ENCODE results near the gene PPP4R2. TPM values are rescaled to one million over a fixed set of nuclear protein-coding genes. Genes with fewer than 3 reads are reported as not detected.
A peak's percentile ranks its signal among the peaks of the same experiment; 100 is the strongest.

The PPP4R2 gene
- total RNA-seq, 1 experiment from 2014 or later: 62.7 TPM

DNA sequence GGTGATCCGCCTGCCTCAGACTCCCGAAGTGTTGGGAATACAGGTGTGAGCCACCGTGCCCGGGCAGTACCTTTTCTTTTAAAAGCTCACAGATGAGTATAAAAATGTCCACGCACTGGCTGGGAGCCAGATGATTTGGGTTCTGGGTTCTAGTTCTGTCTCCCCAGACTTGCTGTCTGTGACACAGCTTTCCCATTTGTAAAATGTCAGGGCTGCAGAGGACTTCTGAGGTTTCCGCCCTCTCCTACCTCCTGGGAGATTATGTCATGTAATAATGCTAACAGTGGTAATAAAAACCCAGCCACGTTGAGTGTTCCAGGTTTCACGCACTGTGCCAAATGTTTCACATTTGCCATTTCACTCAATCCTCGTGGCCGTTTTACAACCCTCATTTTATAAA, 1.3 kb upstream of the PPP4R2 start:
- Histone ChIP-seq H3F3A (ENCODE audit: low read length, unreplicated experiment) (no peaks in the 10 kb centered on the region), H3K27me3 (ENCODE audit: low read length) (no peaks in the 10 kb centered on the region), H3K9me3 (ENCODE audit: low read length) (no peaks in the 10 kb centered on the region), H3K4me2 (ENCODE audit: low read length) (no peak overlapping the region), H3K9me2 (replicated peaks; ENCODE audit: low read length) (no peaks in the 10 kb centered on the region), H2AFZ (ENCODE audit: low read length) (no peak overlapping the region), H3K36me3 (ENCODE audit: low read depth, low read length) (peaks cover 14% of the 10 kb centered on the region), H3K27ac (ENCODE audit: low read length) (no peak overlapping the region), H3K9ac (ENCODE audit: low read length) (no peak overlapping the region), H3K4me3 (ENCODE audit: low read length) (no peak overlapping the region), H4K20me1 (ENCODE audit: low read length) (peaks cover 25% of the 10 kb centered on the region), H3K79me2 (ENCODE audit: low read length) (peaks cover 35% of the 10 kb centered on the region), H3K4me1 (ENCODE audit: insufficient read depth, low read length) (peaks cover 25% of the 10 kb centered on the region)
- ATAC-seq (no peak), DNase-seq (no peak)
- ChIA-PET CTCF (no interaction called here), POLR2A (ENCODE audit: unreplicated experiment) (no interaction called here)
- no peak for TF ChIP-seq EZH2 (IDR thresholded peaks at IDR 0.05; ENCODE audit: low read length, unreplicated experiment)
- no peak for TF ChIP-seq EZH2phosphoT487 (IDR thresholded peaks at IDR 0.05; ENCODE audit: borderline replicate concordance, low read length)
- TF ChIP-seq, protein P1, sequence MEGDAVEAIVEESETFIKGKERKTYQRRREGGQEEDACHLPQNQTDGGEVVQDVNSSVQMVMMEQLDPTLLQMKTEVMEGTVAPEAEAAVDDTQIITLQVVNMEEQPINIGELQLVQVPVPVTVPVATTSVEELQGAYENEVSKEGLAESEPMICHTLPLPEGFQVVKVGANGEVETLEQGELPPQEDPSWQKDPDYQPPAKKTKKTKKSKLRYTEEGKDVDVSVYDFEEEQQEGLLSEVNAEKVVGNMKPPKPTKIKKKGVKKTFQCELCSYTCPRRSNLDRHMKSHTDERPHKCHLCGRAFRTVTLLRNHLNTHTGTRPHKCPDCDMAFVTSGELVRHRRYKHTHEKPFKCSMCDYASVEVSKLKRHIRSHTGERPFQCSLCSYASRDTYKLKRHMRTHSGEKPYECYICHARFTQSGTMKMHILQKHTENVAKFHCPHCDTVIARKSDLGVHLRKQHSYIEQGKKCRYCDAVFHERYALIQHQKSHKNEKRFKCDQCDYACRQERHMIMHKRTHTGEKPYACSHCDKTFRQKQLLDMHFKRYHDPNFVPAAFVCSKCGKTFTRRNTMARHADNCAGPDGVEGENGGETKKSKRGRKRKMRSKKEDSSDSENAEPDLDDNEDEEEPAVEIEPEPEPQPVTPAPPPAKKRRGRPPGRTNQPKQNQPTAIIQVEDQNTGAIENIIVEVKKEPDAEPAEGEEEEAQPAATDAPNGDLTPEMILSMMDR (conservative IDR thresholded peaks at IDR 0.05; ENCODE audit: low read depth, low read length): no peak
- intact Hi-C loops (cut with micrococcal nuclease): loop anchor here (5.0 kb wide), 2 partner anchors 42 to 148 kb away; partner anchors contain the start of gene SHQ1
- no TSS peak for BruUV-seq (replicated peaks)

- no peaks in the 10 kb centered on the region for H3K9me2 ChIP-seq (replicated peaks; ENCODE audit: low read length)
- peak overlapping the region; percentile 83 for H3K9ac ChIP-seq (ENCODE audit: low read length)
- H3F3A ChIP-seq (ENCODE audit: low read length, unreplicated experiment): no peaks in the 10 kb centered on the region
- CTCF ChIA-PET: no interaction called here
- peak overlapping the region; percentile 10; the same call in 1 of the 2 replicates for H3K27ac ChIP-seq (ENCODE audit: low read length)
- BruUV-seq (replicated peaks): TSS peak; percentile 91
- ATAC-seq (no peak), DNase-seq (no peak)
- POLR2A ChIA-PET (ENCODE audit: unreplicated experiment): no interaction called here
- intact Hi-C loops (cut with micrococcal nuclease): loop anchor here (2.0 to 5.0 kb wide), 3 partner anchors 41 to 149 kb away; partner anchors contain the start of gene SHQ1
- H2AFZ ChIP-seq (ENCODE audit: low read length): peak overlapping the region; percentile 76
- no peaks in the 10 kb centered on the region for H3K27me3 ChIP-seq (ENCODE audit: low read length)
- peak overlapping the region; percentile 85 for H3K4me3 ChIP-seq (ENCODE audit: low read length)
- peaks cover 42% of the 10 kb centered on the region for H3K79me2 ChIP-seq (ENCODE audit: low read length)
- peaks cover 19% of the 10 kb centered on the region for H3K36me3 ChIP-seq (ENCODE audit: low read depth, low read length)
- peaks cover 33% of the 10 kb centered on the region for H4K20me1 ChIP-seq (ENCODE audit: low read length)
- peak overlapping the region; percentile 74 for H3K4me2 ChIP-seq (ENCODE audit: low read length)
- peaks cover 28% of the 10 kb centered on the region for H3K4me1 ChIP-seq (ENCODE audit: insufficient read depth, low read length)
- TF ChIP-seq EZH2 (IDR thresholded peaks at IDR 0.05; ENCODE audit: low read length, unreplicated experiment): no peak
- H3K9me3 ChIP-seq (ENCODE audit: low read length): no peaks in the 10 kb centered on the region
Measured at GRCh38 chr3:72996121-72996472, 514 bp upstream of the PPP4R2 start.

GRCh38 chr3:72997421-72997961, 880 bp downstream of the PPP4R2 start:
- DNase-seq (peak; percentile 68), ATAC-seq (peak; percentile 21)
- Histone ChIP-seq H2AFZ (ENCODE audit: low read length) (peak overlapping the region; percentile 72), H3K79me2 (ENCODE audit: low read length) (peaks cover 56% of the 10 kb centered on the region), H3K4me1 (ENCODE audit: insufficient read depth, low read length) (peaks cover 28% of the 10 kb centered on the region), H3K4me2 (ENCODE audit: low read length) (peak overlapping the region; percentile 94), H4K20me1 (ENCODE audit: low read length) (peaks cover 40% of the 10 kb centered on the region), H3K36me3 (ENCODE audit: low read depth, low read length) (peaks cover 28% of the 10 kb centered on the region), H3K9ac (ENCODE audit: low read length) (peak overlapping the region; percentile 83), H3K9me3 (ENCODE audit: low read length) (no peaks in the 10 kb centered on the region), H3K27ac (ENCODE audit: low read length) (peak overlapping the region; percentile 75), H3K9me2 (replicated peaks; ENCODE audit: low read length) (no peaks in the 10 kb centered on the region), H3K4me3 (ENCODE audit: low read length) (peak overlapping the region; percentile 85), H3K27me3 (ENCODE audit: low read length) (no peaks in the 10 kb centered on the region), H3F3A (ENCODE audit: low read length, unreplicated experiment) (no peaks in the 10 kb centered on the region)
- TF ChIP-seq, protein P1 (conservative IDR thresholded peaks at IDR 0.05; ENCODE audit: low read depth, low read length): peak; percentile 69
- no peak for TF ChIP-seq EZH2 (IDR thresholded peaks at IDR 0.05; ENCODE audit: low read length, unreplicated experiment)
- intact Hi-C loops (cut with micrococcal nuclease): loop anchor here (1.0 to 5.0 kb wide), 4 partner anchors 40 to 150 kb away; partner anchors contain the start of gene SHQ1
- TSS peak; percentile 47 for BruUV-seq (replicated peaks)
- CTCF ChIA-PET: interaction anchor here (1.0 kb wide), 2 partner anchors 52 to 60 kb away, joined by 4 to 5 read pairs; no protein-coding TSS in a partner anchor
- POLR2A ChIA-PET (ENCODE audit: unreplicated experiment): interaction anchor here (0.7 kb wide), 1 partner anchor 27 kb away, joined by 3 read pairs; no protein-coding TSS in a partner anchor

Data from PC-3 (cell line).